Measurements from ENCODE around the gene MROH2A.

The MROH2A gene

DNA sequence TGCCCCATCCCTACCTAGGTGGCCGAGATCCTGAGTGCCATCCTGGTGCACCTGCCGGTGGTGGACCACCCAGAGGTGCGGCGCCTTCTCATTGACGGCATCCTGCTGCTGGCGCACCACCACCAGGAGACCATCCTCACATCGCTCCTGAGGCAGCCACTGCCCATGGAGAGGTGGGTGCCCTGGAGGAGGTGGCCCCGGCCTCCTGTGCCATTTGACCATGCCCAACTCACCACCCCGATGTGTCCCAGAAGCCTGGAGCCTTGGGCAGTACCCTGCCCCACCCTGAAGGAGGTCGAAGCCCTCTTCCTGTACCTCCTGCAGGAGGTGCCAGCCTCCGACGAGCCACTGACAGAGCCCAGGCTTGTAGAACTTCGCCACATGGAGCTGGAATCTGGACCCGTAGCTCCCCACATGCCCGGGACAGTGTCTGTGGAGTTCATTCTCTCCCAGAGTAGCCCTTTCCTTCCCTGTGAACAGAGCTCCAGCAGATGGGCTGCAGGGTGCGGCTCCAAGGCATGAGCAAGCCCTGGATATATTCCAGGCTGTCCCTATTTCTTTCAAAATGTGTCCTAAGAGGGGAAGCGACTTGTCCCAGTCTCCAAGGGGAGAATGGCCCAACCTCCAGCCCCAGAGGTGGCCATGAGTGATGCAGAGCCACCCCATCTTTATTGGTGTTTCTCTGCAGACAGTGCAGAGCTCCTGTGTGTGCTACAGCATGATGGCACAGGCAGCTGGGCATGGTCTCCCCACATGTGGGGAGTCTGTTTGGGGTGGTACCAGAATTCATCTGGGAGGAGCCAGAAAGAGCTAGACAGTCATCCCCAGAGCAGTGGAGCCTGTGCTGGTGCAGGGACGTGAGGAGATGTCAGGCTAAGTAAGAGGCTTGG is 42.0 kb downstream of the MROH2A start:
- DNase-seq = peak; percentile 45

- no peak for DNase-seq
These were observed 42.6 kb downstream of the MROH2A start for GRCh38 chr2:233820774-233821105.

GRCh38 chr2:233821196-233821595 is 43.1 kb downstream of the MROH2A start:
- DNase-seq = no peak

- no peak for DNase-seq
These were observed 43.6 kb downstream of the MROH2A start for GRCh38 chr2:233821709-233822100.

GRCh38 chr2:233822101-233822771 is 44.1 kb downstream of the MROH2A start:
- DNase-seq = peak; percentile 46

DNA sequence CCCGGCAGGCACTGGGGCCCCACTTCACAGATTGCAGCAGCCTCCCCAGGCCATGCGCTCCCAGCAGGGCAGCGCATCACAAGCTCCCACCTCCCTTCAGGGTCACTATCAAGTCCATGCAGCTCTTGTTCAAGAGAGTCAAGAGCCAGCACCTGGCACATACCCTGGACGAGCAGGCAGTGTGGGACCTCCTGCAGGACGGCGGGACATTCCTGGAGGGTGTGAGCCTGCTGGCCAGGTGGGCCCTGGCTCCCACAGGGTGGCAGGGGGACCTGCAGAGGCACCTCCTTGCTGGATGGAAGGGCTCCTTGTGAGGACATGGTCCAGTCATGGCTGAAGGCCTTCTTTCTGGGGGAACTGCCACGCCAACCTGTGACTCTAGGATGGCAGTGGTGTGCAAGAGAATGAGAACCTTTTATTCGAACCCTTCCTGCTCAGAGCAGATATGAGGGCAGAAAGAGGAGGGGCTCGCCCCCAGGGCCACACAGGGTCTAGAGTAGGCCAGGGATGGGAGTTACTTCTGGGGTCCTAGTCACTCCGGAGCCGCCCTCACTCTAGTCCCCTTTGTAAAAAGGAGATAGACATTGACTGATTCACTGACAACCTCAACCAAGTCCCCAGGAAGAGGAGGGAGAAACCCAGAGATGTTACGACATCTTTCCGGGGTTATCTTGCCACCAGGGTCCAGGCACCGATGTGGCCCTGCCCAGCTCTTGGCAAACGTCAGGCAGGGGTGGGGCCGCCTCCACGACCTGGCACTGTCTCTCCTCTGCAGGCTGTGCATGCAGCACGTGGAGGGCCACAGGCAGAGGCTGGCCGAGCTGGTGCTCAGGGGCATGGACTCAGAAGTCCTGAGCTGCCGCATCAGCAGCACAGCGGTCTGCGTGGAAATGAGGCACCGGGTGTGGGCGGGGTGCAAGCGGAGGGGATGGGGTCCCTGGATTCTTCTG is 44.9 kb downstream of the MROH2A start:
- peak; percentile 47 for DNase-seq

- no peak for DNase-seq
These were observed 45.6 kb downstream of the MROH2A start for GRCh38 chr2:233823731-233824121.

DNA sequence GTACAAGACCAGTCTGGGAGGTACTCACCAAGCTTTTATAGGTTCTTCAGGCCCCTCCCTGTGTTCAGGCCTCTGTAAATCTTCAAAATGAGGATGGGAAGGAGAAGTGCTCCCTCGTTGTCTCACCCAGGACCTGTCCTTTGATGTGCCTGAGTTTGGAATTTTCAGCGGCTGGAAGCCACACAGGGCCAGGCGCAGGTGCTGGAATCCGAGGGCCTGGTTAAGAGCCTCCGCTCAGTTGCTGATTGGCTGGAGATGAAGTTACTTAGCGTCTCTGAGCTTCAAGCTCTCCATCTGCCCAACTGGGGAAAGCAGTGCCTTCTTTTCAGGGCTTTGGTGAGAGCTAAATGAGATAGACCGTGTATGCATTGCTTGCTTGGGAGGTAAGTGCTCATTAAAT is 46.2 kb downstream of the MROH2A start:
- no peak for DNase-seq

GRCh38 chr2:233828546-233829192 is 50.5 kb downstream of the MROH2A start:
- peak; percentile 43 for DNase-seq

DNA sequence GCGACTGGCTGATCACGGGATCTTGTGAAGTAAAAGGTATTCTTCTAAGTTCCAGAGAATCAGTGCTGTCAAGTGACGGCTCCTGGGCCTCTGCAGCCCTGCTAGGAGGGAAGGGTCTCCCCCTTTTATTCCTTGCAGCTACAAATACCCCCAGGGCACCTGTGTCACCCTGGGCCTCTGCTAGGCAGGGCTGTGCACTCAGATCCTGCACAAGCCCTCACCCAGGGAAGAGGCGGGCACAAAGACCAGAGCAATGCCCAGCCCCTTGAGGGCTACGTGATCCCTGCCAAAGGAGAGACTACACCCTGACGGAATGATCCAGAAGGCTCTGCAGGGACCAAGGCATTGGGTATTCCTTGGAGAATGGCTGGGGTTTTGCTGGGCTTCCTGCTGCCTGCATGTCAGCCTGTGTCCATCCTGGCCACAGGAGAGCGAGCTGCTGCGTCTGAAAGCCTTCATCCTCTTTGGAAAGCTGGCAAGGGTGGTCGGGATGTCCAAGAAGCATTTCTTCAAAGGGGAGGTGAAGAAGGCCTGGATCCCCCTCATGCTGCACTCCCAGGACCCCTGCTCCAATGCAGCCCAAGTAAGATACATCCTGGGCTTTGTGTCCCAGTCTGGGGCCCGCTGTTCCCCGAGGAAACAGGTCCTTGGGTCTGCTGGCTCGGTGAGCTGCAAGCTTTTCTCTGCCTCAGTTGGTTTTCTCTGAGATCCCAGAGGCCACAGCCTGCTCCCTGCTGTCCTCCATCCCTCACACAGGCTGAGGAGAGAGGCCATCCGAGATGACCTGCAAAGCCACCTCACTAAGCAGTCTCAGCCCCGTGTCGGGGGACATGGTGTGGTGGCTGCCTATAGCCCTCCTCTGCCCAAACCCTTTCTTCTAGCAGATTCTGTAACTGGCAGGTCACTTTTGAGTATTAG is 51.3 kb downstream of the MROH2A start:
- DNase-seq = peak; percentile 13

DNA sequence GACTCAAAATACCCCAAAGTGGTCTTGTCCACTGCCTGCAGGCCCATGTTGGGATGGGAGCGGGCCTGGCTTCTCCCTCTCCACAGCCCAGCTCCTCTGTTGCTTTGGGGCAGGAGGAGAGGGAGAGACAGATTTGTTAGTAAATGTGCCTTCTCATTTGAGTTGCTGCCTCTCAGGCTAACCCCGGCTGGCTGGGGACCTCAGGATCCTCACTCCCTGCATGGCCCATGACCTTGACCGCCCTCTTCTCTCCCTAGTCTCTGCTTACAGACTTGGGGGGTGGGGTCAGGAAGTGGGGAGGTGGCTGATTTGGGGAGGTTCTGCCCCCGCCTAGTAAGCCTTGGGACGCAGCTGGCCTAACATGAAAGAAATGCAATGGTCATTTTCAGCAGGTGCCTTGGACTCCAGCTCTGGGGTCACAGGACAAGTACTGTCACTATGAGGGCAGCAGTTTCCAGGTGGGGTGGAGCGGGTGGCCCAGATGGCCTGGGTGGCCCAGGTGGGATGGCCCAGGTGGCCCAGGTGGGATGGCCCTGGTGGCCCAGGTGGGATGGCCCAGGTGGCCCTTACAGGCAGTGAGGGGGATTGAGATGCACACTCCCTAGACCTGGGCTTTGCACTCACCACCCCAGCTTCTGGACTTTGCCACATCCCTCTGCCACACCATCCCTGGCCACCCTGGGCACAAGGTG is 52.1 kb downstream of the MROH2A start:
- DNase-seq = peak; percentile 45

GRCh38 chr2:233831011-233831721 is 53.0 kb downstream of the MROH2A start:
- no peak for DNase-seq

DNA sequence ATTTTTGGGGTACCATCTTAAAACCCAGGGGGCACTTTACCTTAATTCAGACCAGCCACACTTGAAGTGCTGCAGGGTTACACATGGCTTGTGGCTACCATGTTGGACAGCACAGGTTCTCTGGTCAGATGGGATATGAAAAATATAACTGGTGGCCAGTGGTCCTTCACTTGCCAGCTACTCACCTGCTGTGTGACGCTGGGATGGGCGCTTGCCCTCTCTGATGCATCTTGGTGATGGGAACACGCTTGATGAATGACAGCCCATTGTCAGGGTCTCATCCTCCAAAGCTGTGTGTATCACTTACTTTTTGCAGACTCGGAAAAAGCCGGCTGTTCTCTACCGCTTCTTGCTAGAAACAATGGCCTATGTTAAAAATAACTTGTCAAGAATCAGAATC is 53.7 kb downstream of the MROH2A start:
- DNase-seq = no peak

DNA sequence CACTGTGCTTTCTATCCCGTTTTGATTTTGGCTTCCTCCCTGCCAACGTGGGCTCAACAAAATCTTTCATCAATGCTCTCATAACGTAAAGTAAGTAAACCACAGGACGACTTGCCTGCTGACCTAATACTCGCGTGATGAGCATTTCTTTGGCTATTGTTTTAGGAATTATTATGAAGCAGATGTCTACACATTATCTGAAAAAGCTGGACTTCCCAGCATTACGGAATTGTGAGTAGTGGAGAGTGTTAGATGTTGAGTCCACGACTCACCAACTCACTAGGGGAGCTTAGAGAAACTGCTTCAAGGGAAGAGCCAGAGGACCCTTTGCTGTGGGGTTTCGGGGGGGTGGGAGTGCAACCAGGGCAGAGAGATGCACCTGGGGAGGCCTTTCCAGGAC is 54.3 kb downstream of the MROH2A start:
- no peak for DNase-seq

- DNase-seq = no peak
These were observed 54.8 kb downstream of the MROH2A start for GRCh38 chr2:233832869-233833311.

- no peak for DNase-seq
These were observed 55.2 kb downstream of the MROH2A start for GRCh38 chr2:233833345-233833744.

GRCh38 chr2:233835230-233836186 is 57.4 kb downstream of the MROH2A start:
- peak; percentile 35 for DNase-seq

DNA sequence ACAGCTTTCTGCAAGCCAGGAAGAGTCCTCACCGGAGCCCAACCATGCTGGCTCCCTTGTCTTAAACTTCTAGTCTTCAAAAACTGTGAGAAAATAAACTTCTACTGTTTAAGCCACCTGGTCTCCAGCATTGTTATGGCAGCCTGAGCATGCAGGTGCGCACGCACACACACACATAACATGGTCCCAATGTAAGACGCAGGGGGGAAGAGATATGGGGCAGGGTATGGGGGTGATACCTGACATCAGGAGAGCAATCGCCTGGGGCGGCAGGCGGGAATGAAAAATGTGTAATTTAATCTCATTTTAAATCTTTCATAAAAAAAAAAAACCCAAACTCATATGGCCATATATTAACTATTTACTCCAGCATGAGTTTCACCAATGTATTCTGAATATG is 58.2 kb downstream of the MROH2A start:
- no peak for DNase-seq

DNA sequence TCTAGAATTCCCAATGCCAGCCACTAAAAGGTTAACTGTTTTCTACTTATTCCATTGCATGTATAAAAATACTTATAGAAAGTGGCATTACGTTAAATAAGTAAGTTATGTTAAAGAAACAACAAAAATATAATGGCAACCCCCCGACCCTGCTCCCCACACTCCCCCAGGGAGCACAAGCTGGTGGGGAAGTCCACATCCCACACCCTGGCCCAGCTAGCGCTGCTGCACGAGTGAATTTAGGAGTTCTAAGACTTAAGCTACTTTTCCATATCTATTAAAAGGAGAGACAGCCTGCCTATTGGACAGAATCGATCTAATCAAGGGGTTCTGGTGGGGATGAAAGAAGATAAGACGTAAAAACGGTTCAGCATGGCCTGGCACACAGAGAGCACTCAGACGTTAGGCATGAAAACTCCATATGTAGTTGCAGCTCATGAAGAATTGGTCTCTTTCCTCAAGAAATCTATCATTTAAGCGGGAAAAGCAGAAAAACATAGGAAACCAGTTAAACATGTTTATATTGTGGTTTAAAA is 59.6 kb downstream of the MROH2A start:
- no peak for DNase-seq
